ENCODE measurements around the gene PRMT6.
A peak's percentile ranks its signal among the peaks of the same experiment; 100 is the strongest.

Gene PRMT6

GRCh38 chr1:107105914-107106313 is 49.4 kb downstream of the PRMT6 start:
- peak overlapping the region; percentile 66 for H3K27ac ChIP-seq (ENCODE audit: low read depth, low read length, poor library complexity, severe bottlenecking)
- peaks cover 10% of the 10 kb centered on the region for H3K4me1 ChIP-seq (ENCODE audit: insufficient read depth, low read length, severe bottlenecking)
- no peak overlapping the region for H2AFZ ChIP-seq (ENCODE audit: low read length)
- no peak overlapping the region for H3K4me3 ChIP-seq (ENCODE audit: low read depth, low read length, poor library complexity, severe bottlenecking)
- H3K9me2 ChIP-seq (ENCODE audit: low read depth, low read length), result no peaks in the 10 kb centered on the region
- no peaks in the 10 kb centered on the region for H3K9me3 ChIP-seq (ENCODE audit: low read length)
- H3K9ac ChIP-seq (ENCODE audit: low read length), result no peak overlapping the region
- H4K20me1 ChIP-seq (ENCODE audit: insufficient read depth, low read length), result no peaks in the 10 kb centered on the region
- no peaks in the 10 kb centered on the region for H3K27me3 ChIP-seq (ENCODE audit: insufficient read depth, low read length)
- no peaks in the 10 kb centered on the region; the same call in 1 of the 2 replicates for H3K36me3 ChIP-seq (ENCODE audit: insufficient read depth, low read length)
- H3K4me2 ChIP-seq (ENCODE audit: low read length), result no peak overlapping the region
- H3F3A ChIP-seq (ENCODE audit: insufficient read depth, low read length), result no peaks in the 10 kb centered on the region
- no peaks in the 10 kb centered on the region for H3K79me2 ChIP-seq (ENCODE audit: insufficient read depth, low read length)
- TF ChIP-seq CTCF (IDR thresholded peaks at IDR 0.05; ENCODE audit: low read length) (no peak), EZH2 (IDR thresholded peaks at IDR 0.05; ENCODE audit: borderline replicate concordance, low read length) (no peak)

Data from OCI-LY1 (cell line).